ENCODE results near the gene C1QTNF2.
"Not testable (repeated sequence)": the region's sequence is repeated elsewhere in the genome, so short reads cannot be mapped to it uniquely, and the experiment has no call there.

Gene C1QTNF2

DNA sequence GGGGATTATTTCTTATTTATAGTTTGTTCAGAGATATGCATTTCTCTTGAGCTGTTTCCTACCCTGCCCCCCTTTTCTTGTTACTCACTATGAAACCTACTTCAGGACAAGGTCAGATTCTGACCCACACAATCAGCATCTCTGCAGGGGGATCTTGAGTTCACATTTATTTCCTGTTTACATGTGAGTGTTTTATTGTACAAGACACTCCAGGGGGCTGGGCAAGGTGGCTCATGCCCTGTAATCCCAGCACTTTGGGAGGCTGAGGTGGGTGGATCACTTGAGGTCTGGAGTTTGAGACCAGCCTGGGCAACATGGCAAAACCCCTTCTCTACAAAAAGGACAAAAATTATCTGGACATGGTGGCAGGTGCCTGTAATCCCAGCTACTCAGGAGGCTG, 29.9 kb downstream of the C1QTNF2 start:
- not testable (repeated sequence) for DNase-seq

DNA sequence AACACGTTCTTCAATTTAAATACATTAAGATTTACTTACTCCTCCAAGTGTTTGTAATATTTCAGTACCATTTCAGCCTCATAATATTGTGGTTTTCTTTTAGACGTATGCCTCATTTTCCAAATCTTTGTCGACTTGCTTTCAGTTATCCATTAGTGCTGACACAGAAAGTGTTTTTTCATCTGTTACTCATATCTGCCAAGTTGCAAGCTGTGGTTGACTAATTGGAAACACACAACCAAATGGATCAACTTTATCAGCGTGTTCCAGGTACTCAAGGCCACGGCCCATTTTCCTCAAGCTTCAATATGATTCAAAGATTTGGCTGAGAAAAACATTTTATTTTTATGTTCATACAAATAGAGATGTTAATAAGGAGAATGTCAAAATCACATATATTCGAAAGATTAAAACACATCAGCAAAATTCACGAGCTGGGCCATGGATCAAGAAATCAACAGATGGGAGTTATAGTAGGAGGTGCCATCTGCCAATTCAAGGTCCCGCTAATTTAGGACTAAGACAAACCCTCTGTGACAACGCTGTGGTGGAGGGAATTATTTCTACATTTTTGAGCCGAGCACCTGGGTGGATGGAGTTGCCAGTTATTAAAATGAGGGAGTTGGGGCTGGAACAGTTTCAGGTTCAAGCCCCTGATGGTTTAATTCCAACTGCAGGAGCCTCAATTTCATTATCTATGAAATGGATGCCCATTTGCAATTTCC, 30.9 kb downstream of the C1QTNF2 start:
- DNase-seq = no peak

DNA sequence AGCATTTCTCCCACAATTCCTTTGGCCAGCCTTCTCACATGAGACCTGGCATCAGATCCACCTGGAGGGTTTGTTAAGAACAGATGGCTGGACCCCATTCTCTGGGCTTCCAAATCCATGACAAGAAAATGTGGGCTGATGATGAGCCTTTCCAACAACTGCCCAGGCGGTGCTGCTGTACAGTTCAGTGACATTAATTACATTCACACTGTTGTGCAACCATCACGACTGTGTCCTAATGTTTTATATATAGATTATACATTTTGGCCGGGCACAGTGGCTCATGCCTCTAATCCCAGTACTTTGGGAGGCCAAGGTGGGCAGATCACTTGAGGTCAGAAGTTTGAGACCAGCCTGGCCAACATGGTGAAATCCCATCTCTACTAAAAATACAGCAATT, 35.7 kb downstream of the C1QTNF2 start:
- not testable (repeated sequence) for DNase-seq

DNA sequence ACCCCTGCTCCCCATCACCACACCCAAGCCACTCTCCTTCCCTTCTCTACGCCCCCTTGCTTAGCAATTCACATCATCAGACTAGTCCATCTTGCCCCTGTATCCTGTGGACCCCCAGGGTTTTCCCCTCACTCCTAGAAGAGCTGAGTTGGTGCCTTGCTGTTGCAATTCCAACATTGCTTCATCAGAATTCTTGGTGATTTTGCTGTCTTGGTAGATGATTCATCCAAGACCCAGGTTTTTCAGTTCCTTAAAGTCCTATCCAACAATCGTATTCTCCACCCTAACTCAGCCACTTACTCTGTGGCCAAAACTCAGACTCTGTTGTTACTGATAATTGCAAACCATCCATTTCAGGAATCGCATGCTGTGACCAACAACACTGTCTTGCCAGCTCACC, 36.7 kb downstream of the C1QTNF2 start:
- no peak for DNase-seq

DNA sequence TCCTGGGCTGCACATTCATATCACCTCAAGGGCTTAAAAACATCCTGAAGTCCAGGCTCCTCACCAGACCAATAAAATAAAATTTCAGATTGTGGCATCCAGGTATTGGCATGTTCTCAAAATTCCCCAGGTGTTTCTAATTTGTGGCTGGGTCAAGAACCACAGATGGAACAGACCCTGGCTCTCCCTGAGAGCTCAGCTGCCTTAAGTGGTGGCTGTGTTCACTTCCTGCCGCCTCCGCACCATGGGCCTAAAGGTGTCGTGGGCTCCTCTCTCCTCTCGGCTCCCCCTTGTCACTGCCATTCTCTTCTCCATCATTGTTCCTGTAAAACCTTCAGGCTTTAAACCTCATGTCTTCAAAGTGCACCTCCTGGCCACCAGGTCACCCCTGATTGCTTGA, 40.2 kb downstream of the C1QTNF2 start:
- DNase-seq = no peak

GRCh38 chr5:160327818-160328217, 42.6 kb downstream of the C1QTNF2 start:
- no peak for DNase-seq

GRCh38 chr5:160326981-160327380, 43.4 kb downstream of the C1QTNF2 start:
- DNase-seq = no peak

DNA sequence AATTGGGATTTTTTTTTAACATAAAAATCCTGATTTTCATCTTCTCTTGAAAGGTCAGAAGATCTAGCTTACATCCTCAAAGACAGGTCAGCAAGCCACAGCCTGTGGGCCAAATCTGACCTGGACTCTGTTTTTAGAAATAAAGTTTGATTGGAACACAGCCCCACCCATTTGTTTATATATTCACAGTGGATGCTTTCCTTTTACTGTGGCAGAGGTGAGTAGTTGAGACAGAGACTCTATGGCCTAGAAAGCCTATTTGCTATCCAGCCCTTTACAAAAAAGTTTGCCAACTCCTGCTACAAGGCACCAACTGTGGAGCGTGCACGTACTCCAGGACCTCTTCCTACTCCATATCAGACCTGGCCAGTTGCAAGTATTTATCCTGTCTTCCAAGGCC, 44.7 kb downstream of the C1QTNF2 start:
- DNase-seq = no peak

DNA sequence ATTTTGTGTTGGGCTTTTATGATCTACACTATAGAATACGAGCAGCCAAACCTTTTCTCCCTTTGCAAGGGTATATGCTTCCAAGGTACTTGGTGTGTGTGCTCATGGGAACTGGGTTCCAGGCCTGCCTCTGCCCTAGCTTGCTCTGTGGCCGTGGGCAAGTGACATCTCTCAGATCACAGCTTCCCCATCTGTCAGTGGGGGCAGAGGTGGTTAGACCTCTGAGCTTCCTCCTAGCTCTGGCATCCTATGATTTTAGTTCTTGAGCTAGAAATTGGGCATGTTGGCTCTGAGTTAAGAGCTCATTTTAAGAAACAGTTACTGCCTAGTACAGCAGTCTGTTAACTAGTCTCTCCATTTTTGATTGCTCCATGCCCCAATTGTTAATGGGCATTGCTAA, 45.5 kb downstream of the C1QTNF2 start:
- no peak for DNase-seq

DNA sequence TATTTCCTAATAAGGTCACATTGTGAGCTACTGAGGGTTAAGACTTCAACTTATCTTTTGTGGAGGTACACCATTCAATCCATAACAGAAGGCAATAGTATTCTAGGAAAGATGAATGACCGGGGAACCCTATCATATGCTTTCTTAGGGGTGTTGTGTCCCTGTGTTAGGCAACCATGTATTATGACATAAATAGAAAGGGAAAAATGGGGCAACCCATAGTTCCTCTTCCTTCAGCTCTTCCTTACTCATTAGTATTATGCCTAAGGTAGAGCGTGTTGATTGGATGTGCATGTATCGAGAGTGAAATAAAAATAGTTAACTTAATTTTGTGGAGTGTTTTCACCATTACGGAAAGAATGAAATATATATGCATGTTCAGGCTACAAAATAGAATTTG, 52.0 kb downstream of the C1QTNF2 start:
- no peak for DNase-seq

DNA sequence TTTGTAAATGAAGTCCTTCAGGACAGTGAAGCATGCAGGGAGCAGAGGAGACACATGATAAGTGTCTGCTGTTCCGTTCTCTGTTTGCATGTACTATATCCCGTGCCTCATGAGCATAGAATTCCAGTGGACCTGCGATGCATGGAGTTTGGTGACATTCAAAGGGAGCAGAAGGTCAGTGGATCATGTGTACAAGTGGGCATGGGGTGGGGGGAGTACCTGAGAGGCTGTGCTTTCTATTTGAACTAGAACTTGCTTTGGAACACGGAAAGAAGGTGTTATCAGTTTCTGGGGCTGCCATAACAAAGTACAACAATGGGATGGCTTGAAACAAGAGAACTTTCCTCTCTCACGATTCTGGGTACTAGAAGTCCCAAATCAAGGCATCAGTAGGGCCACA, 53.0 kb downstream of the C1QTNF2 start:
- DNase-seq = no peak

- DNase-seq = no peak
These were observed 54.5 kb downstream of the C1QTNF2 start for GRCh38 chr5:160315968-160316367.

DNA sequence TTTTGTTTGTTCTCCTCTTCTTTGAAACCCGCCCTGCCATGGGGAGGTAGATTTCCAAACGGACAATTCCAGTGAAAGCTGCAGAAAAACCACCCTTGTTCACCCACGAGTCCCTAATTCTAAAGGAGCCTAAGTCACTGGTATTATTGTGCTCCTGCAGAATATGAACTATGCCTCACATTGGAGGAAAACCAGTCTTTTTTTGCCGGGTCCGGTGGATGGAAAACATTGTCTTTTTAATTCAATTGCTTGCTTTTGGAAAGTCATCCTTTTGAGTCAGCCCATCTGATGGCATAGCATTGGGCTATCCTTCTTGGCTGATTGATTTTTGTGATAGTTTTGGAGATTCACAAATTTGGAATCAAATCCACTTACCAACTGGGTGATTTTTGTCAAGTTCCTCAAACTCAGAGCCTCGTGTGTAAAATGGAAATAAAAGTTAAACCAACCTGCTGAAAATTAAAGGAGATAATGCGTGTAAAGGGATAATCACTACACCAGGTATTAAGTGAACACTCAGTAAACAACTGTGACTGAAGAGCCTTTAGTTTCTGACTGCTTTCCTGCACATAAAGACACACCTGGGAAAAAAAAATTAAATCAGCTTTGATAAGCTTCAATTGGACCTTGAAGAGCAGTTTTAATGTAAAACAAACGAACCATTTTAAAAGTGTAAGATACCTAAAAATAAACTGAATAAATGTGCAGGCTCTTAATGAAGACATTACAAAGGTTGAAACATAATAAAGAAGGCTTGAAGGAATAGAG, 57.3 kb downstream of the C1QTNF2 start:
- no peak for DNase-seq

DNA sequence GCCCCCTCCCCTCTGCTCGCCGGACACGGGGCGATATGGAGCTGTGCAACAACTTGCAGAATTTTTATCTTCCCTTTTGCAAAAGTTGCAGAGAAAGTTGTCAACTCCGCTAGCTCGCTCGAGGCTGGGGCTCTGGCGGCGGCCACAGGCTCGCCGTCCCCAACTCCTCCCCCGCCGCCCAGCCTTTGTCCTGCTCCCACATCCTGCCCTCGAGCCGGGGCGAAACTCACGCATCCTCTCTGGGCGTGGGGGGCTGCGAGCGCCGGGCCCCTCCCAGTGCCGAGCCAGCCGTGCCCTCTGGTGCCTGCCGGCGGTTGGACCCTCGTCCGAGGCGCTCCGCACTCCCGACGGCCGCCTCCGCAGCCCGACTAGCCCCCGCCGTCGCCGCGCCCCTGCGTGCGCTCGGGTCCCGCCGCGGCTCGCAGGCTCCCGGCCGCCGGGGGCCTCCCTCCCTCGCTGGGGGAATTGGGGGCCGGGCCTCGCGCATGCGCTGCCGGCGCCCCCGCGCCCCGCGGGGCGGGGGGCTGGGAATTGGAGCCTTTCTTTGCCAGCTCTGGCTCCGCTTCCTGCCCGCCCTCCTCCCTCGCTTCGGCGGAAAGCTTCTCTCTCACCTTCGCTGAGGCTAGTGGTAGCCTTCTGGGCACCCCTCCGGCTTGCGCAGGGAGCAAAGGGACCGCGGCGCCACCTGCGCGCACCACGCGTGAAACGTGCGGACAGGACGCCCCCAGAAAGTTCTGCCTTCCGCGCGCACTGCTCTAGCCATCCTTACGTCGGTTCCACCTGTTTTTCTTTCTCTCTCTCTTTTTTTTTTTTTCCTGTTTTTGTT, 58.1 kb downstream of the C1QTNF2 start, which contains the start of gene CCNJL:
TSS of gene CCNJL (minus strand) at position 431 of the 826 bp plus-strand sequence. CDS start 641 bp downstream, outside the sequence.
- DNase-seq = no peak

GRCh38 chr5:160311491-160312133, 58.8 kb downstream of the C1QTNF2 start:
- DNase-seq = no peak

DNA sequence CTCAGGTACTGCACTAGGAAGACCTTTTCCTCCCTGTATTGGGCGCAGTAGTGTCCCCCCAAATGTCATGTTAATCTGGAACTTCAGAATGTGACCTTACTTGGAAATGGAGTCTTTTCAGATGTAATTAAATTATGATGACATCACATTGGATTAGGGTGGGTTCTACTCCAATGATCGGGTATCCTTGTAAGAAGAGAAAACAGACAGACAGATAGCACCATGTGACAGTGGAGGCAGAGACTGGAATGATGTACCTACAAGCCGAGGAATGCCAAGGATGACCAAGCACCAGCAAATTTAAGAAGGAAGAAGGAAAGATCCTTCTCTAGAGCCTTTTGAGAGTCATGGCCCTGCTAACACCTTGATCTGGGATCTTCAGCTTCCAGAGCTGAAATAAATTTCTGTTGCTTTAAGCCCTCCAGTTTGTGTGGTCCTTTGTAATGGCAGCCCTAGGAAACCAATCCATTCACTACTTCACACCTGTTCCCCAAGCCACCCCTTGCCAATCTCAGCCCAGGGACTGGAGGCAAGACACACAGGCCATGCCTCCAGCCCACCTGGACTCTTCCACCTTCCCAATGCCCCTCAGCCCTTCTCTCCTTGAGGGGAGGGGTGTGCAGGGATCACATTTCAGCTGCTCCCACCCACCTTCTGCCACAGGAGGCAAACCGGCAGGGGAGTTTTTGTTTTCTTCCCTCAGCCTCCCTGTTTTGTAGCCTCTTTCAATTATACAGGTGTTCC, 59.7 kb downstream of the C1QTNF2 start:
- no peak for DNase-seq

DNA sequence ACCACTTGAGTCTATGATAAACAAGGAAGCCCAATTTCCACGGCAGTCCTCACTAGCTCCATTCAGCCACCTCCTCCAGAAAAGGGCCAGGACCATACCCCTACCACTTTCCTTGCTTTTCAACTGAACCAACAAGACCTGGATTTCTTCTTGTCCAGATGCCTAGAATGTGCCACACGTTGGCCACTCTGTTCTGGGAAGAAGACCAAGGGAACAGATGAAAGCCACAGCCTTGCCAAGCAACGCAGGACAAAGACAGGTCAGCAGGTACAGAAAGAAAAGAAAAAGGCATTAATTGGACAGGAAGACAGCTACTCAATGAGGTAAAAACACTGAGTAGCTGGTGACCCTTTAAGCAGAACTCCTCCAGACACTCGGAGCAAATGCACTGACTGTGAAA, 60.3 kb downstream of the C1QTNF2 start:
- no peak for DNase-seq

DNA sequence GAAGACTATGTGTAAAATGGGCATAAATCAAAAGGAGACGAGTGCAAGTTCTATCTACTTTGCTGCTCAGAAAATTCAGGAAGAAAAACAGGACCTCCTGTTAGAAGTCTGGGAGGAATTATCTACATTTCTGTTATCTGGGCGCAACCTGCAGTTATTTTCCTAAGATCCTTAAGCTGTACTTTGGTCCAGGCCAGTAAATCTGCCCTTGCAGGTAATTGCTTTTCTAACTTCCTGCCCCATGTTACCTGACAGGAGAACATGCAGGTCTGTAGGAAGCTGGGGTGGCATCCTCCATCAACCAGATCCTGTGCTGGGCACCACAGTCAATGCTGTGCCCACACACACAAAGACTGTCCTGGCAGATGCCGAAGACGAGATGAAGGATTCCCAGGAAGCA, 63.7 kb downstream of the C1QTNF2 start:
- DNase-seq = no peak

DNA sequence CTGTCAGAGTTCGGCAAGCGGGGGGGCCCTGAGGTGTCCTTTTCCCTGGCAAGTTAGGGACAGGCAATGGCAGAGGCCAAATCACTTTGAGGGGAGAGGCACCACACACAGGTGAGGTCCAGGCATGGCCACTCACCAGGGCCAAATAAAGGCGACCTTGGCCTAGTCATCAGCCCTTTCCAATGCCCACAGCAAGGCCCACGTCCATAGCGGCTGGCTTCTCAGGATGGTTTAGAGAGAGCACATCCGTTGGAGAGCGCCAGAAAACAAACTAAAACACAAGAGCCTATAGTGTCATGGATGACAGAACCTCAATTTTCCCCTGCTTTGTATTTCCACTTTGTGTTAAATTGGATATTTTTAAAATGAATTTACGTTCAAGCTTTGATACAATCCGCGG, 65.1 kb downstream of the C1QTNF2 start:
- DNase-seq = no peak

- DNase-seq = no peak
These were observed 66.7 kb downstream of the C1QTNF2 start for GRCh38 chr5:160303690-160304089.

DNA sequence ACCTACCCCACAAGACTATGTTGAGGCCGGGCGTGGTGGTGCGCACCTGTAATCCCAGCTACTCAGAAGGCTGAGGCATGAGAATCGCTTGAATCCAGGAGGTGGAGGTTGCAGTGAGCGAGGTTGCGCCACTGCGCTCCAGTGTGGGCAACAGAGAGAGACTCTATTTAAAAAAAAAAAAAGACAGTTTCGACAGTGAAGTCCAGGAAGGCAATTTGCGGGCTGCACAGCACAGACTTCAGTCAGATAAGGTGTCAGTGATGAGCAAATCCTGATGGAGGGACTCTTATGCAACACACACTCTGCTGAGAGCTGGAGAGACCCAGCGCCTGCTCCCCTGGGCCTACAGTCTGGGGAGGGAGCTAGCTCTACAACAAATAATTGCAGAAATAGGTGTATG, 72.2 kb downstream of the C1QTNF2 start:
- DNase-seq = no peak

- DNase-seq = no peak
These were observed 72.7 kb downstream of the C1QTNF2 start for GRCh38 chr5:160297776-160298175.
